HG03064 (cell line): Measurements from ENCODE around the gene TNIP2.

Experiments used
- ATAC-seq: cut with Tn5 transposase; IDR thresholded peaks from one replicate; pipeline ENCODE4 v1.9.1; 2021; ENCODE audit warnings: low read depth; ENCODE audit not compliant: unreplicated experiment

The TNIP2 gene, protein sequence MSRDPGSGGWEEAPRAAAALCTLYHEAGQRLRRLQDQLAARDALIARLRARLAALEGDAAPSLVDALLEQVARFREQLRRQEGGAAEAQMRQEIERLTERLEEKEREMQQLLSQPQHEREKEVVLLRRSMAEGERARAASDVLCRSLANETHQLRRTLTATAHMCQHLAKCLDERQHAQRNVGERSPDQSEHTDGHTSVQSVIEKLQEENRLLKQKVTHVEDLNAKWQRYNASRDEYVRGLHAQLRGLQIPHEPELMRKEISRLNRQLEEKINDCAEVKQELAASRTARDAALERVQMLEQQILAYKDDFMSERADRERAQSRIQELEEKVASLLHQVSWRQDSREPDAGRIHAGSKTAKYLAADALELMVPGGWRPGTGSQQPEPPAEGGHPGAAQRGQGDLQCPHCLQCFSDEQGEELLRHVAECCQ

DNA sequence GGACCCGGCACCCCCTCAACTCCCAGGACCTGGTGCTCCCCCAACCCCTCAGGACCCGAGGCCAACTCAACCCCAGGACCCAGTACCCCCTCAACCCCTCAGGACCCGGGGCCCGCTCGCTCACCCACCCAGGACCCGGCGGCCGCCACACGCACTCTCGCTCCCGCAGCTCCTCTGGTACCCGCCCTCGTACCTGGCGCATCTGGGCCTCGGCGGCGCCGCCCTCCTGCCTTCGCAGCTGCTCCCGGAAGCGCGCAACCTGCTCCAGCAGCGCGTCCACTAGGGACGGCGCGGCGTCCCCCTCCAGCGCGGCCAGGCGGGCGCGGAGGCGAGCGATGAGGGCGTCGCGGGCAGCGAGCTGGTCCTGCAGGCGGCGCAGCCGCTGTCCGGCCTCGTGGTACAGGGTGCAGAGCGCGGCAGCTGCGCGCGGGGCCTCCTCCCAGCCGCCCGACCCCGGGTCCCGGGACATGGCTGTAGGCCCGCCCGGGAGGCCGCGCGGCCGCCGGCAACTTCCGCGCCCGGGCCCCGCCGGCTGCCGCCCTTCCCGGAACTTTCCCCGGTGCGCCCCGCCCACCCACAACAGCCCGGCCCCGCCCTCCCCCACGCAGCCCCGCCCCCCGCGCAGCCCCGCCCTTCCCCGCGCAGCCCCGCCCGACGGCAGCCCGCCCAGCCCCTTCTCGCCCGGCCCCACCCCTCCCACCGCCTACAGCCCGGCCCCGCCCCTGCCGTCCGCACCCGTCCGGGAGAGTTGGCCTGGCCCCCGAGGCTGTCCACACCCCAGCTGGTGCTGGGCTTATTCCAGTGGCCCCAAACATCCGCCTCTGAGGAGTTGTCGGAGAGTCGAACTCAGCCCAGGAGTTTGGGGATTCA, at the start of gene TNIP2:
Gene TNIP2 (minus strand): TSS at position 516 of the 870 bp plus-strand sequence. CDS start 47 bp downstream, at position 469.
- peak; percentile 63 for ATAC-seq

DNA sequence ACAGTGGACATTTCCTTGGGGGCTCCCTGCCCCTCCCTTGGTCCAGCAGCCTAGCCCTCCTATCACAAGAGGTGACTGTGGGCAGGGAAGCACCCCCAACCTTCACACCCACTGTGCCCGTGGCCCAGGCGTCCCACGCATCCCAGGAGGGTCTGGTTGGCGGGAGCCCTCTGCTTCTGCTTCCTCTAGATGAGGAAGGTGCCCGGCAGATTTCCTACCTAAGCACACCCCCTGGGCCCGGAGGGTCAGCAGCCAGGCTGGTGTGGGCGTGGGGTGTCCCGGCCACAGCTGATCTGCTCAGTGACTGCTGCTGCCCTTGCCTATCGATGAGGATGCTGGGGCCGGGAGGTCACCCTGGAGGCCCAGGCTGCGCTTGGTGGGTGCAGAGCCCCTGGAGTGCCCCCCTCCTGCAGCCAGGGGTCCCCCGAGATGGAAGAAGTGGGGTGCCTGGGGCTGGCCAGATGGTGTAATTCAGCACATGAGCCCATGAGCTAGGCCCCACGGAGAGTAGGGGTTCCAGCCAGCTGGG, 48.9 kb upstream of the TNIP2 start:
- no peak for ATAC-seq

DNA sequence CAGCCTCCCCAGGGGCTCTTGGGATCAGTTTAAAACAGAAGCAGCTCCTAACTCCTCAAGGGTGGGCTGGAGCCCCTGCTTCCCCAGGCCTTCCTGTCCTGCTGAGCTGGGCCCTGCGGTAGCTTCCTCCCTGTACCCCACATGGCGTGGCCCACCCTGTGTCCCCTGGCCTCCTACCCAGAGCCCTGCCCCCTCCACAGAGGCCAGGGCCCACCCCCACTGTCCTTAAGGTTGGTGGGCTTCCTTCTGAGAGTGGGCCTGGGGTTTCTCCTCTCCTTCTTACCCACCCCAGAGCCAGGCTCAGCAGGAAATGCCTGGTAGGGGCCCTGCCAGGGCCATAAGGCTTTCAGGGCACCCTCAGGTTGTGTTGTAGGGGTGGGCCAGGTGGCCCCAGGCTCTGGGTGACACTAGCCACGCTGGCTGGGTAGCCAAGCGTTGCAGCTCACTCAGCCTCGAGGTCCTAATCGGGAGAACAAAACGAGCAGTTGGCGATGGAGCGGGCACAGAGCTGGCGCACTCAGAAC, 48.4 kb upstream of the TNIP2 start:
- ATAC-seq: no peak

GRCh38 chr4:2803624-2804448, 47.7 kb upstream of the TNIP2 start:
- no peak for ATAC-seq

DNA sequence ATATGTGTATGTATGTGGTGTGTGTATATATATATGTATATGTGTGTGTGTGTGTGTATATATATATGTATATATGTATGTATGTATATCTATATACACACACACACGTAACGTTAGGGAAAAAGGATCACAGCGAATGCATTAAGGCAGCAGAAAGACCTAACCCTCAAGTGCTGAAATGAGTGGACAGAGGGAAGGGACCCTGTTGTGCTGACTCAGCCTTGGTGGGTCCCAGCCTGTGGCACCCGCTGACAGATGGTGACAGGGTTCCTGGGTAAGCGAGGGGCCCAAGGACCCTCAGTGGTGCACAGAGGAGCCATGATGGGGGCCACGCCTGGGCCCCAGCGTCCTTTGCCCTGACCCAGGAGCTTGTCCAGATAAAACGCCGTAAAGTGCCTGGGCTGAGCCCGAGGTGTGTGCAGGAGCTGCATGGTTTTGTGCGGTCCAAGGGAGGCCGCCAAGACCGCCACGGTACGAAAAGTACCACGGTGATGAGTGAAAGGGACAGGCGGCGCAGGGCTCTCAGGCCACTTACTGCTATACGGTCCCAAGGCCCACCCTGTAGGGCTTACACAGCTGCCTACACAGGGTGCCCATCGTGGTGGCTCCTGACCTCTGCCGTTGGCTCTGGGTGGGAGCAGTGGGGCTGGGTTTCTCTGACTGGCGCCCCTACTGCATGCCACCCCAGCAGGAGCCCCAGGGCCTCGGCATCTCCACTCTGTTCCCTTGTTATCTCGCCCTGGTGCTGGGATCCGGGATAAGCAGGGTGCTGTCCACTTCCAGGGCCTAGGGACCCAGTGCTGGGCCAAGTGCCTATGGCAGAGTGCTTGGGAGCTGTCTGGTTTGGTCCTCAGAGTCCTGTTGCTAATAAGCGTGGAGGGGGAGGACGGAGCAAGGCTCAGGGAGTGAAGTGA, 46.7 kb upstream of the TNIP2 start:
- ATAC-seq: no peak

- ATAC-seq: no peak
These were observed 44.8 kb upstream of the TNIP2 start for GRCh38 chr4:2800691-2801596.

DNA sequence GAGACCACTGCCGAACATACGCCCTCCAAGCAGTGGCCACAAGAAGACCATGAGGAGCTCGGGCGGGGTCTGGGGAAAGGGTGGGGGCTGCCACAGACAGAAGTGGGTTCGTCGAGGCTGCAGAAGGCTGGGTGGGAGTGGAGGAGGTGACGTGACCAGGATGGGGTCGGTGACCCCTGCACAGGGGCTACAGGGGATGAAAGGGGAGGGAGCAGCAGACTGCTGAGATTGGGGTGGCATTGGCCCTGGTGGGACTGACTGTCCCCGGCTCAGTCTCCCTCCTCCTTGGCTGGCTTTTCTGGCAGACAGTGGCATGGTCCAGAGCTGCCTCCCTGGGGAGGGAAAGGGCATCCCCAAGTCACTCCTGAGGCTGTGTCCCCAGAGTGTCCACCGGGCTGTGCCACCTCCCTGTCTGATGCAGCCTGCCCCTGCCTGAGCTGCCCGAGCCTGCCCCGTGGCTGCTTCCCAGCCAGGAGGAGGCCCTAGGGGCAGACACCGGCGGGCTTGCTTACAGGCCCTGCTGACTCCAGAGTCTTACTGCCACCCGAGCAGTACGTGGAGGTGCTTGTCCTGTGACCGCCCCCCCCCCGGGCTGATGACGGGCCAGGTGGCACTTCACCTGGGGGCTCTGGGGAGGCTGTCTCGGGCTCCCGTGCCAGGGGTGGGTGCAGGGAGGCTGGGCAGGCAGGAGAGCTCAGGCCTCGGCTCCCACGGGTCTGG, 44.0 kb upstream of the TNIP2 start:
- ATAC-seq: no peak

- no peak for ATAC-seq
These were observed 43.2 kb upstream of the TNIP2 start for GRCh38 chr4:2799224-2799911.

- ATAC-seq: peak; percentile 41
These were observed 42.5 kb upstream of the TNIP2 start for GRCh38 chr4:2798399-2799223.

DNA sequence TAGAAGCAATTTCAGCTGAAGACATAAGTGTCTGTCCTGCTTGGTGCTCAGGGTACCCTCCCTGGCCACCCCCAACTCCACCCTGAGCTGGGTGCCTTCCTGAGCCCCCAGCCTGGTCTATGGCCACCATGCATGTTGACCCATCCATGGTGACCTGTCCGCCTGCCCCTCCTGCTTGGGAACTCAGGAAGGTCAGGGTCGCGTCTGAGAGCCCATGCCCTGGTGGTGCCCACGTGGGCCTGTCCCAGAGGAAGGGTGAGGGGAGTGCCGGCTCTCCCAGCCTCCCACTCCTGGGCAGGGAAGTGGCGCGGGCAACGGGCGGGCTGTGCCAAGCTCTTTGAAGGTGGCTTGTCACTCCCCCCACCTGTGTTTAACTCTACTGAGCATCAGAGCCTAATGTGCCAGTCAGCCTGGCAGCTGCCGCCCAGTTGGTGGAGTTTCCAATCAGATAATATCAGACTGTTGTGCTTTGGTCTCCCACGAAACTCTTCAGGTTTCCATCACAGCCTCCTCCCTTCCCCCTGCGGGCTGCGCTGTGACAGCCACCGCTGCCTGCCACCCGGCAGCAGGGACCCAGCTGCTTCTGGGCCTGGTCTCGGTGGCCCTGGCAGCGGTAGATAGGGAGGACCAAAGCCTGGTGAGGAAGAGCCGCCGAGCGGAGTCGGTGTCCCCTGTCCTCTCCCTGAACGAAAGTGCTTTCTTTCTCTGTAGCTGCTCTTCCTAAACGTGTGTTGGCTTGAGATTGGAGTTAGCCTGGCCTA, 41.6 kb upstream of the TNIP2 start:
- no peak for ATAC-seq

- ATAC-seq: no peak
These were observed 40.9 kb upstream of the TNIP2 start for GRCh38 chr4:2796849-2797544.

- ATAC-seq: no peak
These were observed 40.0 kb upstream of the TNIP2 start for GRCh38 chr4:2795893-2796848.

DNA sequence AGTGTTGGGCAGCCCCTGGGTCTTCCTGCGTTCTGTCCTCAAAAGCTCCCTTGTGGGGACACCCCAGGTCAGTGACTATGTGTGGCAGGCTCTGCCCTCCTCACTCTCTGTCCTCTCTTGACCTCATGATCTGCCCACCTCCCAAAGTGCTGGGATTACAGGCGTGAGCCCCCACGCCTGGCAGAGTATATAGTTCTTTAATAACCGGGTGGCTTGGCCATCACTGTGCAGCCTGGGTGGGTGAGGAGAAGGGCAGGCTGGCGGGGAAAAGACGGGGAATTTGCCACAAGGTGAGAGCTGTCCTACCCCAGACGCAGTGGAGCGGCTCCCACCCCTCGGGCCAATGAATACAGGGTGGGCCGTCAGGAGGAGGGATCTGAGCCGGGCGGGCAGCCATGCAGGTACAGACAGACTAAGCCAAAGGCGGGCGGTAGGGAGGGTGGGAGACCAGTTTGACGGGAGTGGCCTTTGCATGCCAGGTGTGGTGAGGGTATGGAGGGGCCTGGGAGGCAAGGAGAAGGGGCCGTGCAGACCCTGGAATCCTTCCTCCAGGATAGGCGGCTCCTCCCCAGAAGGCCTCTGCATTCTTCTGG, 39.3 kb upstream of the TNIP2 start:
- no peak for ATAC-seq
